GM23338 (cell line): ENCODE results near the gene APBB1IP. TPM values are rescaled to one million over a fixed set of nuclear protein-coding genes. Genes with fewer than 3 reads are reported as not detected.
A peak's percentile ranks its signal among the peaks of the same experiment; 100 is the strongest.

ENCODE experiments used
- ATAC-seq: fragments of 200-7000 bp; cut with Tn5 transposase; 3 replicates; pipeline ENCODE4 v1.9.1; 2020
- DNase-seq: peaks from one replicate; pipeline ENCODE4 v3.0.0-alpha.2; 2015; ENCODE audit warnings: low spot score
- H2AFZ ChIP-seq: fragments of 200-600 bp; sonication (generic); 2 replicates; pipeline ENCODE4 v1.8.0; 2016; ENCODE audit warnings: antibody characterized with exemption, mild to moderate bottlenecking, moderate library complexity
- H3F3A ChIP-seq: fragments of 200-600 bp; sonication (generic); replicated peaks from 2 replicates; pipeline ENCODE4 v1.8.0; 2017; ENCODE audit warnings: antibody characterized with exemption, mixed run types, low read depth
- H3K27ac ChIP-seq: fragments of 200-600 bp; sonication (generic); 2 replicates; pipeline ENCODE4 v1.6.1; 2016; ENCODE audit warnings: low read depth
- H3K27me3 ChIP-seq: fragments of 200-600 bp; sonication (generic); 2 replicates; pipeline ENCODE4 v1.8.0; 2016; ENCODE audit warnings: mild to moderate bottlenecking, mixed run types, moderate library complexity; ENCODE audit not compliant: insufficient read depth
- H3K36me3 ChIP-seq: fragments of 200-600 bp; sonication (generic); 2 replicates; pipeline ENCODE4 v1.8.0; 2016; ENCODE audit warnings: mild to moderate bottlenecking; ENCODE audit not compliant: insufficient read depth
- H3K4me1 ChIP-seq: fragments of 200-600 bp; sonication (generic); 2 replicates; pipeline ENCODE4 v1.8.0; 2016; ENCODE audit warnings: mild to moderate bottlenecking, moderate library complexity; ENCODE audit not compliant: insufficient read depth
- H3K4me2 ChIP-seq: fragments of 200-600 bp; sonication (generic); 2 replicates; pipeline ENCODE4 v1.7.1; 2017; ENCODE audit warnings: mixed run types
- H3K4me3 ChIP-seq: fragments of 200-600 bp; sonication (generic); 2 replicates; pipeline ENCODE4 v1.6.1; 2016; ENCODE audit warnings: mixed run types
- H3K79me2 ChIP-seq: fragments of 200-600 bp; sonication (generic); replicated peaks from 2 replicates; pipeline ENCODE4 v1.8.0; 2017; ENCODE audit warnings: mild to moderate bottlenecking; ENCODE audit not compliant: insufficient read depth
- H3K9me2 ChIP-seq: fragments of 200-600 bp; sonication (generic); 2 replicates; pipeline ENCODE4 v1.8.0; 2017; ENCODE audit not compliant: insufficient read depth
- H4K20me1 ChIP-seq: fragments of 200-600 bp; sonication (generic); replicated peaks from 2 replicates; pipeline ENCODE4 v1.8.0; 2017; ENCODE audit warnings: mild to moderate bottlenecking; ENCODE audit not compliant: insufficient read depth
- H3K27ac Mint-ChIP-seq: 2 replicates; pipeline ENCODE4 v1.8.0; 2020; ENCODE audit warnings: inconsistent platforms, mild to moderate bottlenecking, moderate library complexity, mixed read lengths
- H3K27me3 Mint-ChIP-seq: 3 replicates; pipeline ENCODE4 v1.8.0; 2022; ENCODE audit warnings: low read depth, mild to moderate bottlenecking, moderate library complexity, mixed read lengths, inconsistent platforms; ENCODE audit not compliant: insufficient read depth, poor library complexity
- H3K36me3 Mint-ChIP-seq: 3 replicates; pipeline ENCODE4 v1.8.0; 2021; ENCODE audit warnings: low read depth, mild to moderate bottlenecking, inconsistent platforms, moderate library complexity, mixed read lengths
- H3K4me1 Mint-ChIP-seq: 3 replicates; pipeline ENCODE4 v1.8.0; 2020; ENCODE audit warnings: mild to moderate bottlenecking, inconsistent platforms, mixed read lengths
- H3K4me3 Mint-ChIP-seq: 3 replicates; pipeline ENCODE4 v1.8.0; 2021; ENCODE audit warnings: moderate library complexity, mild to moderate bottlenecking, inconsistent platforms, mixed read lengths
- H3K9me3 Mint-ChIP-seq: 3 replicates; pipeline ENCODE4 v1.8.0; 2020; ENCODE audit warnings: moderate library complexity, mild to moderate bottlenecking, inconsistent platforms, mixed read lengths
- STAT1 ChIP-seq: IDR thresholded peaks from one replicate; pipeline ENCODE4 v1.6.1; 2016; ENCODE audit warnings: antibody characterized with exemption; ENCODE audit not compliant: unreplicated experiment
- ZNF331 ChIP-seq: fragments of 250-450 bp; sonication (Bioruptor Pico); IDR thresholded peaks from 2 replicates; pipeline ENCODE4 v1.5.0; 2020; ENCODE audit warnings: low read depth, mild to moderate bottlenecking, moderate library complexity
- polyA plus RNA-seq: library from polyadenylated mRNA; unstranded; fragments of >200 nt; fragmentation: Nextera tagmentation; extraction: Ambion mirVana; gene quantifications from 2 replicates; pipeline ENCODE4 v1.2.1, GENCODE V29; 2016
- total RNA-seq: library from RNA; depleted of rRNA; stranded (reverse); fragments of >200 nt; shearing (Covaris generic); gene quantifications from 2 replicates; pipeline ENCODE4 v1.2.3, GENCODE V29; 2014
- TF ChIP-seq, protein P1 (sequence below): IDR thresholded peaks from one replicate; pipeline ENCODE4 v1.6.1; 2018; ENCODE audit warnings: antibody characterized with exemption; ENCODE audit not compliant: unreplicated experiment
- TF ChIP-seq, protein P2 (sequence below): fragments of 250-450 bp; sonication (Bioruptor Pico); IDR thresholded peaks from 2 replicates; pipeline ENCODE4 v1.5.0; 2020; ENCODE audit warnings: mild to moderate bottlenecking, moderate library complexity
- TF ChIP-seq, protein P3 (sequence below), 2 experiments: fragments of 200-600 bp in 1 of 2; sonication (generic) in 1 of 2; conservative IDR thresholded peaks; 2 replicates each; pipeline versions ENCODE4 v1.5.1 to v1.6.1; 2016 to 2017; ENCODE audit warnings: antibody characterized with exemption in 2 of 2, low read depth in 2 of 2, mild to moderate bottlenecking in 2 of 2, moderate library complexity in 1 of 2

APBB1IP gene
- total and polyA plus RNA-seq, 2 experiments from 2014 or later = 0.14 to 0.16 TPM

DNA sequence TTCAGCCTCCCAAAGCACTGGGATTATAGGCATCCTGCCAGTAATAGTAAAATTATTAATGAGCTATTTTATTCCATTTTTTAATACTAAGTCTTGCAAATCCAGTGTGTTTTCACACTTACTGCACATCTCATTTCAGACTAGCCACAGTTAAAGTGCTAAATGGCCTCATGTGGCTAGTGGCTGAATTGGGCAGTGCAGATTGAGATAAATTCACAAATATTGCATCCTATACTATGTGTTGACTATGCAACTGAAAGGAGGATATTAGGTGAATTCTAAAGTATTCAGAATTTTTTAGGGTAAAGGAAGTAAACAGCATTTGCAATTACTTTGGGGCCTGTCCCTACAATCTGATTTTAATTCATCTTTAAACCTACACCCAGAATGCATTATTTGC lies 10.2 kb downstream of the APBB1IP start:
- Mint-ChIP-seq H3K4me3 (no peak overlapping the region), H3K4me1 (no peaks in the 10 kb centered on the region; the same call in 2 of the 3 replicates), H3K27me3 (peaks cover 2% of the 10 kb centered on the region), H3K27ac (no peak overlapping the region), H3K36me3 (no peaks in the 10 kb centered on the region), H3K9me3 (no peaks in the 10 kb centered on the region; the same call in 2 of the 3 replicates)
- Histone ChIP-seq H3K9me2 (no peaks in the 10 kb centered on the region), H3K27ac (no peak overlapping the region), H2AFZ (no peak overlapping the region), H3F3A (no peaks in the 10 kb centered on the region), H3K27me3 (no peaks in the 10 kb centered on the region), H3K4me3 (no peak overlapping the region), H3K36me3 (no peaks in the 10 kb centered on the region), H3K4me2 (no peak overlapping the region), H4K20me1 (no peaks in the 10 kb centered on the region), H3K4me1 (no peaks in the 10 kb centered on the region), H3K79me2 (no peaks in the 10 kb centered on the region)
- no peak for DNase-seq
- no peak for ATAC-seq
- TF ChIP-seq ZNF331 (CRISPR knock-in tag) (no peak), STAT1 (no peak)
- TF ChIP-seq, protein P1, sequence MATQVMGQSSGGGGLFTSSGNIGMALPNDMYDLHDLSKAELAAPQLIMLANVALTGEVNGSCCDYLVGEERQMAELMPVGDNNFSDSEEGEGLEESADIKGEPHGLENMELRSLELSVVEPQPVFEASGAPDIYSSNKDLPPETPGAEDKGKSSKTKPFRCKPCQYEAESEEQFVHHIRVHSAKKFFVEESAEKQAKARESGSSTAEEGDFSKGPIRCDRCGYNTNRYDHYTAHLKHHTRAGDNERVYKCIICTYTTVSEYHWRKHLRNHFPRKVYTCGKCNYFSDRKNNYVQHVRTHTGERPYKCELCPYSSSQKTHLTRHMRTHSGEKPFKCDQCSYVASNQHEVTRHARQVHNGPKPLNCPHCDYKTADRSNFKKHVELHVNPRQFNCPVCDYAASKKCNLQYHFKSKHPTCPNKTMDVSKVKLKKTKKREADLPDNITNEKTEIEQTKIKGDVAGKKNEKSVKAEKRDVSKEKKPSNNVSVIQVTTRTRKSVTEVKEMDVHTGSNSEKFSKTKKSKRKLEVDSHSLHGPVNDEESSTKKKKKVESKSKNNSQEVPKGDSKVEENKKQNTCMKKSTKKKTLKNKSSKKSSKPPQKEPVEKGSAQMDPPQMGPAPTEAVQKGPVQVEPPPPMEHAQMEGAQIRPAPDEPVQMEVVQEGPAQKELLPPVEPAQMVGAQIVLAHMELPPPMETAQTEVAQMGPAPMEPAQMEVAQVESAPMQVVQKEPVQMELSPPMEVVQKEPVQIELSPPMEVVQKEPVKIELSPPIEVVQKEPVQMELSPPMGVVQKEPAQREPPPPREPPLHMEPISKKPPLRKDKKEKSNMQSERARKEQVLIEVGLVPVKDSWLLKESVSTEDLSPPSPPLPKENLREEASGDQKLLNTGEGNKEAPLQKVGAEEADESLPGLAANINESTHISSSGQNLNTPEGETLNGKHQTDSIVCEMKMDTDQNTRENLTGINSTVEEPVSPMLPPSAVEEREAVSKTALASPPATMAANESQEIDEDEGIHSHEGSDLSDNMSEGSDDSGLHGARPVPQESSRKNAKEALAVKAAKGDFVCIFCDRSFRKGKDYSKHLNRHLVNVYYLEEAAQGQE = no peak
- TF ChIP-seq, protein P2, sequence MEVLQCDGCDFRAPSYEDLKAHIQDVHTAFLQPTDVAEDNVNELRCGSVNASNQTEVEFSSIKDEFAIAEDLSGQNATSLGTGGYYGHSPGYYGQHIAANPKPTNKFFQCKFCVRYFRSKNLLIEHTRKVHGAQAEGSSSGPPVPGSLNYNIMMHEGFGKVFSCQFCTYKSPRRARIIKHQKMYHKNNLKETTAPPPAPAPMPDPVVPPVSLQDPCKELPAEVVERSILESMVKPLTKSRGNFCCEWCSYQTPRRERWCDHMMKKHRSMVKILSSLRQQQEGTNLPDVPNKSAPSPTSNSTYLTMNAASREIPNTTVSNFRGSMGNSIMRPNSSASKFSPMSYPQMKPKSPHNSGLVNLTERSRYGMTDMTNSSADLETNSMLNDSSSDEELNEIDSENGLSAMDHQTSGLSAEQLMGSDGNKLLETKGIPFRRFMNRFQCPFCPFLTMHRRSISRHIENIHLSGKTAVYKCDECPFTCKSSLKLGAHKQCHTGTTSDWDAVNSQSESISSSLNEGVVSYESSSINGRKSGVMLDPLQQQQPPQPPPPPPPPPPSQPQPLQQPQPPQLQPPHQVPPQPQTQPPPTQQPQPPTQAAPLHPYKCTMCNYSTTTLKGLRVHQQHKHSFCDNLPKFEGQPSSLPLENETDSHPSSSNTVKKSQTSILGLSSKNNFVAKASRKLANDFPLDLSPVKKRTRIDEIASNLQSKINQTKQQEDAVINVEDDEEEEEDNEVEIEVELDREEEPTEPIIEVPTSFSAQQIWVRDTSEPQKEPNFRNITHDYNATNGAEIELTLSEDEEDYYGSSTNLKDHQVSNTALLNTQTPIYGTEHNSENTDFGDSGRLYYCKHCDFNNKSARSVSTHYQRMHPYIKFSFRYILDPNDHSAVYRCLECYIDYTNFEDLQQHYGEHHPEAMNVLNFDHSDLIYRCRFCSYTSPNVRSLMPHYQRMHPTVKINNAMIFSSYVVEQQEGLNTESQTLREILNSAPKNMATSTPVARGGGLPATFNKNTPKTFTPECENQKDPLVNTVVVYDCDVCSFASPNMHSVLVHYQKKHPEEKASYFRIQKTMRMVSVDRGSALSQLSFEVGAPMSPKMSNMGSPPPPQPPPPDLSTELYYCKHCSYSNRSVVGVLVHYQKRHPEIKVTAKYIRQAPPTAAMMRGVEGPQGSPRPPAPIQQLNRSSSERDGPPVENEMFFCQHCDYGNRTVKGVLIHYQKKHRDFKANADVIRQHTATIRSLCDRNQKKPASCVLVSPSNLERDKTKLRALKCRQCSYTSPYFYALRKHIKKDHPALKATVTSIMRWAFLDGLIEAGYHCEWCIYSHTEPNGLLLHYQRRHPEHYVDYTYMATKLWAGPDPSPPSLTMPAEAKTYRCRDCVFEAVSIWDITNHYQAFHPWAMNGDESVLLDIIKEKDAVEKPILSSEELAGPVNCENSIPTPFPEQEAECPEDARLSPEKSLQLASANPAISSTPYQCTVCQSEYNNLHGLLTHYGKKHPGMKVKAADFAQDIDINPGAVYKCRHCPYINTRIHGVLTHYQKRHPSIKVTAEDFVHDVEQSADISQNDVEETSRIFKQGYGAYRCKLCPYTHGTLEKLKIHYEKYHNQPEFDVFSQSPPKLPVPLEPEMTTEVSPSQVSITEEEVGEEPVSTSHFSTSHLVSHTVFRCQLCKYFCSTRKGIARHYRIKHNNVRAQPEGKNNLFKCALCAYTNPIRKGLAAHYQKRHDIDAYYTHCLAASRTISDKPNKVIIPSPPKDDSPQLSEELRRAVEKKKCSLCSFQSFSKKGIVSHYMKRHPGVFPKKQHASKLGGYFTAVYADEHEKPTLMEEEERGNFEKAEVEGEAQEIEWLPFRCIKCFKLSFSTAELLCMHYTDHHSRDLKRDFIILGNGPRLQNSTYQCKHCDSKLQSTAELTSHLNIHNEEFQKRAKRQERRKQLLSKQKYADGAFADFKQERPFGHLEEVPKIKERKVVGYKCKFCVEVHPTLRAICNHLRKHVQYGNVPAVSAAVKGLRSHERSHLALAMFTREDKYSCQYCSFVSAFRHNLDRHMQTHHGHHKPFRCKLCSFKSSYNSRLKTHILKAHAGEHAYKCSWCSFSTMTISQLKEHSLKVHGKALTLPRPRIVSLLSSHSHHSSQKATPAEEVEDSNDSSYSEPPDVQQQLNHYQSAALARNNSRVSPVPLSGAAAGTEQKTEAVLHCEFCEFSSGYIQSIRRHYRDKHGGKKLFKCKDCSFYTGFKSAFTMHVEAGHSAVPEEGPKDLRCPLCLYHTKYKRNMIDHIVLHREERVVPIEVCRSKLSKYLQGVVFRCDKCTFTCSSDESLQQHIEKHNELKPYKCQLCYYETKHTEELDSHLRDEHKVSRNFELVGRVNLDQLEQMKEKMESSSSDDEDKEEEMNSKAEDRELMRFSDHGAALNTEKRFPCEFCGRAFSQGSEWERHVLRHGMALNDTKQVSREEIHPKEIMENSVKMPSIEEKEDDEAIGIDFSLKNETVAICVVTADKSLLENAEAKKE (CRISPR knock-in tag) = no peak
- TF ChIP-seq, protein P3, sequence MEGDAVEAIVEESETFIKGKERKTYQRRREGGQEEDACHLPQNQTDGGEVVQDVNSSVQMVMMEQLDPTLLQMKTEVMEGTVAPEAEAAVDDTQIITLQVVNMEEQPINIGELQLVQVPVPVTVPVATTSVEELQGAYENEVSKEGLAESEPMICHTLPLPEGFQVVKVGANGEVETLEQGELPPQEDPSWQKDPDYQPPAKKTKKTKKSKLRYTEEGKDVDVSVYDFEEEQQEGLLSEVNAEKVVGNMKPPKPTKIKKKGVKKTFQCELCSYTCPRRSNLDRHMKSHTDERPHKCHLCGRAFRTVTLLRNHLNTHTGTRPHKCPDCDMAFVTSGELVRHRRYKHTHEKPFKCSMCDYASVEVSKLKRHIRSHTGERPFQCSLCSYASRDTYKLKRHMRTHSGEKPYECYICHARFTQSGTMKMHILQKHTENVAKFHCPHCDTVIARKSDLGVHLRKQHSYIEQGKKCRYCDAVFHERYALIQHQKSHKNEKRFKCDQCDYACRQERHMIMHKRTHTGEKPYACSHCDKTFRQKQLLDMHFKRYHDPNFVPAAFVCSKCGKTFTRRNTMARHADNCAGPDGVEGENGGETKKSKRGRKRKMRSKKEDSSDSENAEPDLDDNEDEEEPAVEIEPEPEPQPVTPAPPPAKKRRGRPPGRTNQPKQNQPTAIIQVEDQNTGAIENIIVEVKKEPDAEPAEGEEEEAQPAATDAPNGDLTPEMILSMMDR (conservative IDR thresholded peaks at IDR 0.05; ENCODE audit: low read depth in 2 of 2) = peak in 1 of 2 experiments; percentile 22; a peak in 1 of 4 replicates
